Measurements from ENCODE around the gene HMGCS1.
"Not testable (repeated sequence)": the region's sequence is repeated elsewhere in the genome, so short reads cannot be mapped to it uniquely, and the experiment has no call there.

The HMGCS1 gene

GRCh38 chr5:43270645-43271044, 42.6 kb downstream of the HMGCS1 start:
- no peak for DNase-seq

GRCh38 chr5:43268188-43268820, 44.9 kb downstream of the HMGCS1 start:
- no peak for DNase-seq

DNA sequence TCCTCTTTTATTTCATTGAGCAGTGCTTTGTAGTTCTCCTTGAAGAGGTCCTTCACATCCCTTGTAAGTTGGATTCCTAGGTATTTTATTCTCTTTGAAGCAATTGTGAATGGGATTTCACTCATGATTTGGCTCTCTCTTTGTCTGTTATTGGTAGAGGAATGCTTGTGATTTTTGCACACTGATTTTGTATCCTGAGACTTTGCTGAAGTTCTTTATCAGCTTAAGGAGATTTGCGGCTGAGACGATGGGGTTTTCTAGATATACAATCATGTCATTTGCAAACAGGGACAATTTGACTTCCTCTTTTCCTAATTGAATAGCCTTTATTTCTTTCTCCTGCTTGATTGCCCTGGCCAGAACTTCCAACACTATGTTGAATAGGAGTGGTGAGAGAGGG, 50.9 kb downstream of the HMGCS1 start:
- DNase-seq: not testable (repeated sequence)

GRCh38 chr5:43258116-43258515, 55.1 kb downstream of the HMGCS1 start:
- no peak for DNase-seq

DNA sequence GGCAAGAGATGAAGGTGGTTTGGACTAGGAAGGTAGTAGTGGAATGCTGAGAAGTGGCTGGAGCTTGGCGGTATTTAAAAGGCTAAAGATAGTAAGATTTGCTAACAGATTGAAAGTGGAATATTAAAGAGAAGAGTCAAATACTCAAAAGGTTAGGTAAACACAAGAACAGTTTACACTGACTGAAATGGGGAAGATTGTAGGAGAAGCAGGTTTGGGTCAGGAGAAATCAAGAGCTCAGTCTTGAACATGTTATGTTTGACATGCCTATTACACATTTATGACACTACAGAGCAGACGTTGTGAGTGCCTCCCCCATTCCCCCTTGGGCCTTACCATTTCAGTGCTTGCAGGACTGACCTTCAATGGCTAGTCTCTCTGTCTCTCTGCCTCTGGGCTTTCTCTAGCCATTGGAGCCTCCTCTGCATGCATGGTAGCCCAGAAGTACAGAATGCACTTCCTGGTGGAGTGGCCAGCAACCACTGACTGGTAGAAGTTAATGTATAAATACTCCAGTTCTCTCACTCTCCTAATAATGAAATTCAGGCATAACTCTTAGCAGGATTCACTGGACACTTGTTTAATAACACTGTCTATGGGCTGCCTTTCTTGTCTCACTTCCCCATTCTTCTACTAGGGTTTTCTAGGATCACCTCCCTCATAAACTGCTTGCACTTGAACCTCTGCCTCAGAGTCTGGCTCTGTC, 56.8 kb downstream of the HMGCS1 start:
- DNase-seq: no peak

DNA sequence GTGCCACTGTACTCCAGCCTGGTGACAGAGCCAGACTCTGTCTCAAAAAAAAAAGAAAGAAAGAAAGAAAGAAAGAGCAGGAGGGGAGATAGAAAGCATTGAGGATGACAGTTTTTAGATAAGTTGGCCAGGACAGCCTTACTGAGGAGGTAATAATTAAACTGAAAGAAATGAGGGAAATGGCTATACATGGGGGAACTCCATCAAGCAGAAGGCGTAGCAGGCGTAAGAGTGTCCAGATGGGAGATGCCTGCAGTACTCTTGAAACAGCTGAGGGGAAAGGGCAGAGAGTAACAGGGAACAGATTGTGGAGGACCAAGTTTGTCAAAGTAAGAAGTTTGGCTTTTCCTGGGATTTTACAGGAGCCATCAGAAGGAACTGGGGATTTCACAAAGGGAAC, 57.5 kb downstream of the HMGCS1 start:
- DNase-seq: no peak

GRCh38 chr5:43251754-43252153, 61.5 kb downstream of the HMGCS1 start:
- no peak for DNase-seq

- no peak for DNase-seq
Observed at GRCh38 chr5:43245724-43246385, 67.4 kb downstream of the HMGCS1 start.

DNA sequence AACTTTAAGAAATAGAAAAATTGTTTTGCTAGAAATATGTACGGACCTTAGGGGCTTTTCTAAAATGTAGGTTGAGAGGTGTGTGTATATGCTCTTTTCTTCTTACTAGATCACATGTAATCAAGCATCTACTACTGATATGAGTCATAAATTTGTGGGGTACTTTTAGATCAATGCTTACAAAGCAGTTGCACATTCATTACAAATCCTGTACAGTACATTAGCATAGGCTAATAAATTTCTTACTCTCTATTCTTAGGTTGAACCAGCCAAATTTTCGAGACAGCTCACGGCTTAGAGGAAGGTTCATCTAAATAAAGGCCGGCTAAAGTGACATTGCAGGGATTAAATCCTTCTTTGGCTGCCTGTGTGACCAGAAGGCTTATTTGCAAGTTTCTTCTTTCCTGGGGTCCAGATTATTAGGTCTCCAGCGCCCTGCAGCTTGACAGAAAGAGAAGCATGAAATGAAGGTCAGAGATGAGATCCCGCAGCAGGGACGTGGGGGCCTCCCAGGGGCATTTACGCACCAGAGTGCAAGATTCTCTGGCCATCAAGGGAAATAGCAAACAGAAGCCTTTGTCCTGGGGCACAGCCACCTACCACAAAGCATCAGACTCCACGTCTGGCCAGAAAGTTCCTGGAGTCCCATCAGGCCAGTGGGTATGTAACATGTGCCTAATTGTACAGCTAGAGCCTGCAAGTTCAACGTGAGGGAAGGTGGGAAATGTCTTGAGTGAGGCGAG, 68.2 kb downstream of the HMGCS1 start:
- DNase-seq: no peak

DNA sequence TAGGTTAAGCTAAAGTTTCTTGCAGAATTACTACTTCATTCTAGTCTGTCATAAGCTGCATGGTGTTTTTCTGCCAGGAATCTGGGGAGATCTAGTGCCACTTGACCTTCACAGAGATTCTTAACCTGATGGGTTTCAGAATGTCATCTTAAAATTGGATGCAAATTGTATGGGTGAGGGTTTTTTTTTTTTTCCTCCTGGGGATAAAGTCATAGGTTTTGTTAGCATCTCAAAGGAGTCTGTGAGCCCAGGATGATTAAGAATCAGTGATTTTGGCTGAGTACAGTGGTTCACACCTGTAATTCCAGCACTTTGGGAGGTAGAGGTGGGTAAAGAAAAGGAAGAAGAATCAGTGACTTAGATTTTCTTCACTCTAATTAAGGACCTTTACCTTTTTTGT, 69.9 kb downstream of the HMGCS1 start:
- DNase-seq: no peak

DNA sequence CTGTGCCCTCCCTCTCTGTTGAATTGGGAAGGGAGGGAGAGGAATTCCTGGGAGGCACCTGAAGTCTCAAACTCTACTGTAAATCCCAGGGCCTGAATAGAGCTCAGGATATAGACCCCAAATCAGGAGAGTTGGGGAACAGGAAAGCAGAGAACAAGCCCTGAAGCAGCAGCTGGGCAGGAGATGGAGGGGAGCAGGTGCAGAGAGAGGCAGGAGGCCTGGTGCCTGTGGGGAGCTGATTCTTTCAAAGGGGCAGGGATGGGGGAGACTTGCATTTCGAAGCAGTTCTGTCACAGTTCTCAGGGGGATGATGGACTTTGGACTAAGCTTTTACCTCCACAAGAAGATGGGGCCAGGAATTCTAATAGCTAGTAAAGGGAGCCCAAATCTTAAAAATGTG, 71.0 kb downstream of the HMGCS1 start:
- no peak for DNase-seq

All from islet precursor cell (in vitro differentiated cells).